ENCODE results near the gene IL3. TPM values are rescaled to one million over a fixed set of nuclear protein-coding genes. Genes with fewer than 3 reads are reported as not detected.

IL3 gene
- total RNA-seq, 2 experiments from 2014 or later, result not detected

DNA sequence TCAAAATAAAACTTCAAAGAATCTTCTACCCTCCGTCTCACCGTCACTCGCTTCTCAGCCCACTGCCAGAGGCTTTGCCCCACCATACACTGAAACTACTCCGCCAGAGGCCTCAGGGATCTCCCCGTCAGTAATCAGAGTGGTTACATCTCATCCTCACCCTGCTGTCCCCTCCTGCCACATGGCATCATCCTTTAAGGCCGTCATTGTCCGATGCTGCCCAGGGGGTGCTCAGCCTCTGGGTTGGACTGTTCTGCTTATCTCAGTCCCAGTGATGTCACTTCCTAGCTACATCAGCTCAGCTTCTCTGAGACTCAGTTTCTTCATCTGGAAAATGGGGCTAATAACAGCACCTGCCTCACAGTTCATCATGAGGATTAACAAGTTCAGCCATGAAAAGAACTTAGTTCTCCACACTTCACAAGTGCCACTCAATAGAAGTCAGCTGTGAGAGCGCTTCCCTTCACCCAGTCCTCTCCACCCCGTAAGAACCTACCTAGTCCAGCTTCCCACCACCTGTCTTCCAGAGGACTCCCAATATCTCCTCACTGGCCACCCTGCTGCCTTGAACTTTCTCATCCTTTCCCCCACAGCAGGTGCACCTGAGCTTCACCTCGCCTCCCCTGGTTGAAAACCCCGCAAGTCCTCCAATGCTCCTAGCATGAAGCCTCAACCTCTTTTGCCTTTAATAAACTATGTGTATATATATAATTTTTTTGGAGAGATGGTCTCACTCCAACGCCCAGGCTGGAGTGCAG lies 2.8 kb upstream of the IL3 start:
- Histone ChIP-seq H4K20me1 (ENCODE audit: insufficient read depth, low read length) (no peaks in the 10 kb centered on the region), H3K27ac (ENCODE audit: low read depth, low read length, poor library complexity, severe bottlenecking) (no peak overlapping the region), H3K79me2 (ENCODE audit: insufficient read depth, low read depth, low read length) (no peaks in the 10 kb centered on the region), H3K9me2 (ENCODE audit: insufficient read depth, low read length) (no peaks in the 10 kb centered on the region), H3K4me1 (ENCODE audit: insufficient read depth, low read length, poor library complexity, severe bottlenecking) (no peaks in the 10 kb centered on the region), H3K4me3 (ENCODE audit: low read depth, low read length, poor library complexity, severe bottlenecking) (no peak overlapping the region), H2AFZ (ENCODE audit: low read length) (no peak overlapping the region), H3K36me3 (ENCODE audit: insufficient read depth, low read length) (no peaks in the 10 kb centered on the region), H3K4me2 (ENCODE audit: low read length) (no peak overlapping the region), H3K9me3 (ENCODE audit: low read length) (no peaks in the 10 kb centered on the region)
- TF ChIP-seq EZH2phosphoT487 (IDR thresholded peaks at IDR 0.05; ENCODE audit: borderline replicate concordance, low read depth, low read length), result no peak
- TF ChIP-seq, protein P1, sequence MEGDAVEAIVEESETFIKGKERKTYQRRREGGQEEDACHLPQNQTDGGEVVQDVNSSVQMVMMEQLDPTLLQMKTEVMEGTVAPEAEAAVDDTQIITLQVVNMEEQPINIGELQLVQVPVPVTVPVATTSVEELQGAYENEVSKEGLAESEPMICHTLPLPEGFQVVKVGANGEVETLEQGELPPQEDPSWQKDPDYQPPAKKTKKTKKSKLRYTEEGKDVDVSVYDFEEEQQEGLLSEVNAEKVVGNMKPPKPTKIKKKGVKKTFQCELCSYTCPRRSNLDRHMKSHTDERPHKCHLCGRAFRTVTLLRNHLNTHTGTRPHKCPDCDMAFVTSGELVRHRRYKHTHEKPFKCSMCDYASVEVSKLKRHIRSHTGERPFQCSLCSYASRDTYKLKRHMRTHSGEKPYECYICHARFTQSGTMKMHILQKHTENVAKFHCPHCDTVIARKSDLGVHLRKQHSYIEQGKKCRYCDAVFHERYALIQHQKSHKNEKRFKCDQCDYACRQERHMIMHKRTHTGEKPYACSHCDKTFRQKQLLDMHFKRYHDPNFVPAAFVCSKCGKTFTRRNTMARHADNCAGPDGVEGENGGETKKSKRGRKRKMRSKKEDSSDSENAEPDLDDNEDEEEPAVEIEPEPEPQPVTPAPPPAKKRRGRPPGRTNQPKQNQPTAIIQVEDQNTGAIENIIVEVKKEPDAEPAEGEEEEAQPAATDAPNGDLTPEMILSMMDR (conservative IDR thresholded peaks at IDR 0.05; ENCODE audit: low read length), result no peak
- ChIA-PET POLR2A (interaction anchor here (0.6 kb wide), 1 partner anchor 553 kb away, joined by 4 read pairs; no protein-coding TSS in a partner anchor), CTCF (ENCODE audit: unreplicated experiment) (no interaction called here)
- intact Hi-C loops (cut with micrococcal nuclease; ENCODE audit: unreplicated experiment), result no loop called here
- no TSS peak for BruUV-seq (replicated peaks)
- no peak for DNase-seq (ENCODE audit: low spot score)

DNA sequence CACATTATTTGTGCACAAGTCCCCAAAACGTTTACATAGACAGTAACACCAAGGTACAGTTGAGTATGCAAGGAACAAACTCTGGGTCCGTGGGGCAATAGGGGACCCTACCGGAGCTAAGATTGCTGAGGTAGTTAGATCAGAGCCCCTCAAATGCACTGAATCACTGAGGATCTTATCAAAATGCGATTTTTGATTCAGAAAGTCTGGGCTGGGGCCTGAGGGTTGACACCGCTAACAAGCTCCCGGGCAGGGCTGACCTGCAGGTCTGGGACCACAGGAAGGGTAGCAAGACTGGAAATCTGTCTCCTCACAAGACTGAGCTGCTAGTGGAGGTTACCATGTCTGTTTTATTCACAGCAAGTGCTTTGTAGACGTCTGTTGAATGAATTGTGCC lies 1.8 kb upstream of the IL3 start:
- intact Hi-C loops (cut with micrococcal nuclease; ENCODE audit: unreplicated experiment), result no loop called here
- Histone ChIP-seq H3K4me2 (ENCODE audit: low read length) (no peak overlapping the region), H4K20me1 (ENCODE audit: insufficient read depth, low read length) (no peaks in the 10 kb centered on the region), H3K4me3 (ENCODE audit: low read depth, low read length, poor library complexity, severe bottlenecking) (no peak overlapping the region), H3K9me2 (ENCODE audit: insufficient read depth, low read length) (no peaks in the 10 kb centered on the region), H3K9me3 (ENCODE audit: low read length) (no peaks in the 10 kb centered on the region), H3K27ac (ENCODE audit: low read depth, low read length, poor library complexity, severe bottlenecking) (no peak overlapping the region), H2AFZ (ENCODE audit: low read length) (no peak overlapping the region), H3K4me1 (ENCODE audit: insufficient read depth, low read length, poor library complexity, severe bottlenecking) (no peaks in the 10 kb centered on the region), H3K36me3 (ENCODE audit: insufficient read depth, low read length) (no peaks in the 10 kb centered on the region), H3K79me2 (ENCODE audit: insufficient read depth, low read depth, low read length) (no peaks in the 10 kb centered on the region)
- TF ChIP-seq, protein P1 (conservative IDR thresholded peaks at IDR 0.05; ENCODE audit: low read length), result no peak
- no peak for TF ChIP-seq EZH2phosphoT487 (IDR thresholded peaks at IDR 0.05; ENCODE audit: borderline replicate concordance, low read depth, low read length)
- no TSS peak for BruUV-seq (replicated peaks)
- DNase-seq (ENCODE audit: low spot score), result no peak
- ChIA-PET CTCF (ENCODE audit: unreplicated experiment) (no interaction called here), POLR2A (interaction anchor here (0.6 kb wide), 1 partner anchor 260 kb away, joined by 4 read pairs; no protein-coding TSS in a partner anchor)

DNA sequence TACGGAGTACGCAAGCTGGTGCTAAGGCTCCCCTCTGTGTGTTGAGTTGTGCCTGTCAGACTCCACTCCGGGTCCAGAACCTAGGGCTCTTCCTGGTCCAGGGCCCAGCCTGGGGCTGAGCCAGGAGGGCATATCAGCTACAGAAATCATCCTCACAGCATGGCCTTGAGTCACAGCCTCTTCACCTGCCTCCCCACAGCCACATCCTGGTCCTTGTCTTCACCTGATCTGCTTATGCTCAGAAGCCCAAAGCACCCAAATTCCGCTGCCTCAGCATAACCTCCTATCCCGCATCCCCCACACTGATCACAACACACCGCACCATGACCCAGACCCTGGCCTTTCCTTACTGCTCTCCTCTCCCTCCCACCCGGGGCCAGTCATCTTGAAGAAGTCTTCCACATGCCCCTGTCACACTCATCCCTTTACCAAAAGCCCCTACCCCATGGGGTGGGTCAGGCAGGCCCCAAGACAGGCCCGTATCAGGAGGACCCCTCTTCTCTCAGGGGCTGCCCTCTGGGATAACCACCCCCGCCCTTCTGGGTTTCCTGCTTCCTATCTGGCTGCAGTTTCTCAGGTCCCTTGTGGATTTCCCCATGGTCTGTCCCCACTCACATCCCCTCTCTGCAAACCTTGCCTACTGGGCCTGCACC lies 1.3 kb upstream of the IL3 start:
- Histone ChIP-seq H3K9me2 (ENCODE audit: insufficient read depth, low read length) (no peaks in the 10 kb centered on the region), H3K36me3 (ENCODE audit: insufficient read depth, low read length) (no peaks in the 10 kb centered on the region), H3K4me3 (ENCODE audit: low read depth, low read length, poor library complexity, severe bottlenecking) (no peak overlapping the region), H3K4me1 (ENCODE audit: insufficient read depth, low read length, poor library complexity, severe bottlenecking) (no peaks in the 10 kb centered on the region), H2AFZ (ENCODE audit: low read length) (no peak overlapping the region), H3K27ac (ENCODE audit: low read depth, low read length, poor library complexity, severe bottlenecking) (no peak overlapping the region), H3K79me2 (ENCODE audit: insufficient read depth, low read depth, low read length) (no peaks in the 10 kb centered on the region), H3K4me2 (ENCODE audit: low read length) (no peak overlapping the region), H3K9me3 (ENCODE audit: low read length) (no peaks in the 10 kb centered on the region), H4K20me1 (ENCODE audit: insufficient read depth, low read length) (no peaks in the 10 kb centered on the region)
- DNase-seq (ENCODE audit: low spot score), result no peak
- ChIA-PET POLR2A (no interaction called here), CTCF (ENCODE audit: unreplicated experiment) (no interaction called here)
- intact Hi-C loops (cut with micrococcal nuclease; ENCODE audit: unreplicated experiment), result no loop called here
- TF ChIP-seq EZH2phosphoT487 (IDR thresholded peaks at IDR 0.05; ENCODE audit: borderline replicate concordance, low read depth, low read length), result no peak
- TF ChIP-seq, protein P1 (conservative IDR thresholded peaks at IDR 0.05; ENCODE audit: low read length), result no peak
- no TSS peak for BruUV-seq (replicated peaks)

All from OCI-LY7 (cell line).